K562 treated with DMSO at 1 percent for 4 hours (cell line): Measurements from ENCODE around the gene UBE2M. TPM values are rescaled to one million over a fixed set of nuclear protein-coding genes. Genes with fewer than 3 reads are reported as not detected.

Experiments used
- total RNA-seq: library from RNA; unstranded; fragments of 300-600 nt; gene quantifications from 2 replicates; pipeline ENCODE4 v1.2.3, GENCODE V29; 2022; ENCODE audit not compliant: insufficient read depth

UBE2M gene
- 97.1 and 115 TPM in 2 replicates for total RNA-seq

GRCh38 chr19:58558066-58558622, at the start of gene UBE2M:
Gene UBE2M (minus strand): TSS chr19:58558611. CDS start chr19:58558381, 230 bp downstream.

GRCh38 chr19:58572818-58573657, 14.6 kb upstream of the UBE2M start, which contains the start of gene MZF1:
Gene MZF1 (minus strand): TSS chr19:58573335. CDS start chr19:58571389, 1,946 bp downstream.

GRCh38 chr19:58554494-58555368, 3.7 kb downstream of the UBE2M start, which contains the start of gene CHMP2A:
Gene CHMP2A (minus strand): TSS chr19:58555105. CDS start chr19:58554212, 893 bp downstream.

GRCh38 chr19:58543826-58544590, 14.4 kb downstream of the UBE2M start, which contains the start of gene TRIM28:
Gene TRIM28 (plus strand): TSS chr19:58544064. CDS start chr19:58544758, 694 bp downstream.

GRCh38 chr19:58519355-58520256, 38.8 kb downstream of the UBE2M start, which contains the start of gene ZBTB45:
Gene ZBTB45 (minus strand): TSS chr19:58519810. CDS start chr19:58517673, 2,137 bp downstream.

GRCh38 chr19:58511353-58512208, 46.8 kb downstream of the UBE2M start, which contains the start of gene SLC27A5:
Gene SLC27A5 (minus strand): TSS chr19:58511992. CDS start chr19:58511955, 37 bp downstream.

Other genes starting within 250 kb of the UBE2M start
- 1.7 and 2.7 TPM in 2 replicates for gene ZSCAN22, start 231.6 kb downstream of the UBE2M start, total RNA-seq
- gene A1BG, start 205.1 kb downstream of the UBE2M start, total RNA-seq, result 17.9 and 43.1 TPM in 2 replicates
- 4.4 and 4.6 TPM in 2 replicates for gene ZNF497, start 195.9 kb downstream of the UBE2M start, total RNA-seq
- 2.8 and 6.2 TPM in 2 replicates for gene ZNF837, start 177.6 kb downstream of the UBE2M start, total RNA-seq
- 5,644 and 6,167 TPM in 2 replicates for gene RPS5, start 171.3 kb downstream of the UBE2M start, total RNA-seq
- 1.1 TPM in 1 of 2 replicates, not detected in the other for gene RNF225, start 163.0 kb downstream of the UBE2M start, total RNA-seq
- gene ZNF584, start 150.0 kb downstream of the UBE2M start, total RNA-seq, result 11.1 and 12.3 TPM in 2 replicates
- 0.78 and 1.5 TPM in 2 replicates for gene ZNF132, start 118.5 kb downstream of the UBE2M start, total RNA-seq
- gene ZNF324B, start 107.0 kb downstream of the UBE2M start, total RNA-seq, result 1.9 and 2.6 TPM in 2 replicates
- gene ZNF324, start 91.5 kb downstream of the UBE2M start, total RNA-seq, result 8.6 and 11.8 TPM in 2 replicates
- gene ZNF446, start 82.3 kb downstream of the UBE2M start, total RNA-seq, result 9.9 and 11.9 TPM in 2 replicates
- gene SLC27A5, start 46.6 kb downstream of the UBE2M start, total RNA-seq, result 26.2 and 35.6 TPM in 2 replicates
- 9.5 and 13.1 TPM in 2 replicates for gene ZBTB45, start 38.8 kb downstream of the UBE2M start, total RNA-seq
- gene TRIM28, start 14.5 kb downstream of the UBE2M start, total RNA-seq, result 689 and 750 TPM in 2 replicates
- gene CHMP2A, start 3.5 kb downstream of the UBE2M start, total RNA-seq, result 141 and 158 TPM in 2 replicates
- gene MZF1, start 14.7 kb upstream of the UBE2M start, total RNA-seq, result 21.6 and 25.5 TPM in 2 replicates